ENCODE data around the gene MLF1. TPM values are rescaled to one million over a fixed set of nuclear protein-coding genes. Genes with fewer than 3 reads are reported as not detected.

Gene MLF1
- total and polyA plus RNA-seq, 11 donors, result 64.9 to 258 (median 114) TPM

- no peak for DNase-seq
- Histone ChIP-seq H3K4me3 (no peak overlapping the region), H3K27me3 (no peaks in the 10 kb centered on the region), H3K4me1 (peaks cover 2 to 13% (median 9%) of the 10 kb centered on the region in 12 donors), H3K36me3 (peaks cover 0 to 1% (median 0%) of the 10 kb centered on the region in 9 donors), H3K9me3 (no peaks in the 10 kb centered on the region), H3K27ac (no peak overlapping the region)
- TF ChIP-seq CTCF (IDR thresholded peaks at IDR 0.05) (no peak), POLR2A (IDR thresholded peaks at IDR 0.05) (no peak)
- intact Hi-C loops (cut with DNase I), result loop anchor here in 8 of 10 donors (5.0 to 10.0 kb wide), 6 partner anchors 66 to 106 kb away; partner anchors contain the start of gene MLF1 (in 6 of the 8)
- 80 to 84% (median 83%) methylated on average over 7 of the region's 7 CpGs for WGBS, 4 donors
- no peak for ATAC-seq
Measured at GRCh38 chr3:158640646-158641045, 69.7 kb downstream of the MLF1 start.

- 94 to 96% (median 95%) methylated on average over 7 of the region's 7 CpGs for WGBS, 4 donors
- intact Hi-C loops (cut with DNase I), result loop anchor here in 8 of 10 donors (5.0 to 10.0 kb wide), 6 partner anchors 67 to 107 kb away; partner anchors contain the start of gene MLF1 (in 6 of the 8)
- H3K27me3 ChIP-seq, result no peaks in the 10 kb centered on the region
- peaks cover 5 to 25% (median 17%) of the 10 kb centered on the region in 12 donors for H3K4me1 ChIP-seq
- H3K9me3 ChIP-seq, result no peaks in the 10 kb centered on the region
- H3K4me3 ChIP-seq, result no peak overlapping the region
- ATAC-seq, result no peak
- no peak overlapping the region for H3K27ac ChIP-seq
- TF ChIP-seq CTCF (IDR thresholded peaks at IDR 0.05), result no peak
- TF ChIP-seq POLR2A (IDR thresholded peaks at IDR 0.05), result no peak
- H3K36me3 ChIP-seq, result peaks cover 0 to 15% (median 8%) of the 10 kb centered on the region in 9 donors
- DNase-seq, result no peak
Measured at GRCh38 chr3:158642005-158642404, 71.0 kb downstream of the MLF1 start.

GRCh38 chr3:158642474-158643210, 71.6 kb downstream of the MLF1 start:
- WGBS, 4 donors, result 80 to 92% (median 88%) methylated on average over 6 of the region's 6 CpGs
- intact Hi-C loops (cut with DNase I), result loop anchor here in 8 of 10 donors (5.0 to 10.0 kb wide), 6 partner anchors 68 to 108 kb away; partner anchors contain the start of gene MLF1 (in 6 of the 8)

More at GRCh38 chr3:158642474-158643210, 71.6 kb downstream of the MLF1 start:
- H3K36me3 ChIP-seq, result peaks cover 0 to 21% (median 14%) of the 10 kb centered on the region in 9 donors
- H3K27me3 ChIP-seq, result no peaks in the 10 kb centered on the region
- DNase-seq, result no peak
- H3K27ac ChIP-seq, result no peak overlapping the region
- H3K4me3 ChIP-seq, result no peak overlapping the region
- peaks cover 5 to 30% (median 17%) of the 10 kb centered on the region in 12 donors for H3K4me1 ChIP-seq
- TF ChIP-seq POLR2A (IDR thresholded peaks at IDR 0.05), result no peak
- TF ChIP-seq CTCF (IDR thresholded peaks at IDR 0.05), result no peak
- no peak for ATAC-seq
- H3K9me3 ChIP-seq, result no peaks in the 10 kb centered on the region
